Choroid plexus epithelial cell (primary cell): ENCODE results near the gene MADCAM1.

ENCODE experiments used
- DNase-seq: peaks from one replicate; pipeline ENCODE4 v3.0.0-alpha.2; 2010; ENCODE audit warnings: low read depth
- H3K4me3 ChIP-seq: 2 replicates; pipeline ENCODE4 v1.5.1; 2011; ENCODE audit warnings: low read depth, mild to moderate bottlenecking, control low read depth, low read length, moderate library complexity
- CTCF ChIP-seq: conservative IDR thresholded peaks from 2 replicates; pipeline ENCODE4 v1.5.1; 2011; ENCODE audit warnings: low read depth, mild to moderate bottlenecking, control low read depth, inconsistent platforms, low read length, moderate library complexity

The MADCAM1 gene

GRCh38 chr19:522726-523125 lies 26.4 kb downstream of the MADCAM1 start:
- DNase-seq, result no peak
- TF ChIP-seq CTCF, result no peak
- H3K4me3 ChIP-seq, result no peak overlapping the region

- TF ChIP-seq CTCF, result no peak
- DNase-seq, result no peak
- no peak overlapping the region for H3K4me3 ChIP-seq
These were observed 27.9 kb downstream of the MADCAM1 start for GRCh38 chr19:524062-524674.

GRCh38 chr19:525029-525428 lies 28.7 kb downstream of the MADCAM1 start:
- TF ChIP-seq CTCF, result no peak
- H3K4me3 ChIP-seq, result no peak overlapping the region
- DNase-seq, result no peak

- no peak for DNase-seq
- no peak for TF ChIP-seq CTCF
- H3K4me3 ChIP-seq, result no peak overlapping the region
These were observed 29.7 kb downstream of the MADCAM1 start for GRCh38 chr19:525857-526419.

DNA sequence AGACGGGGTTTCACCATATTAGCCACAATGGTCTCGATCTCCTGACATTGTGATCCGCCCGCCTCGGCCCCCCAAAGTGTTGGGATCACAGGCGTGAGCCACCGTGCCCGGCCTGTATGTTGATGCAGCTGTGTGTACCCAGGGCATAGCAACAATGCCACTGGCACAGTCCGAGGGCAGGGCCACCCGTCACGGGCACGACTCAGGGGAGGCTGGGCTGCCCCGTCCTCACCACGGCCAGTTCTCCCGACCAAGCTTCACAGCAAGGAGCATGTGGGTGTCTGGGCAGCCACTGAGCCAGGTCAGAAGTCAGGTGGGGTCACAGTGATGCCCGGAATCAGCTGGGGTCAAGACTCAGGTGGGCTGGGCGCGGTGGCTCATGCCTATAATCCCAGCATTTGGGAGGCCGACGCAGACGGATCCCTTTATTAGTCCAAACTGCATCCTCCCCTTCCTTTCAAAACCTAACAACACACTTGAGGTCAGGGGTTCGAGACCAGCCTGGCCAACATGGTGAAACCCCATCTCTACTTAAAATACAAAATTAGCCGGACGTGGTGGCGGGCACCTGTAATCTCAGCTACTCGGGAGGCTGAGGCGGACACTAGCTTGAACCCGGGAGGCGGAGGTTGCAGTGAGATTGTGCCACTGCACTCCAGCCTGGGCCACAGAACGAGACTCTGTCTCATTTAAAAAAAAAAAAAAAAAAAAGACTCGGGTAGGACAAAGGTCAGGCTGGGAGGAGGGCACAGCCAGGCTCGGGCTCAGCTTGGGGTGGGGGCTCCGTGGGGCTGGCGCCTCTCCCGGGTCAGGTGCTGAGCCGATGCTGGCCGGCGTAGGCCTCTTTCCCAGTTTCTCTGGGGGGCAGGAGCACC lies 34.1 kb downstream of the MADCAM1 start:
- no peak for DNase-seq
- peak overlapping the region; percentile 86 for H3K4me3 ChIP-seq
- TF ChIP-seq CTCF, result no peak

DNA sequence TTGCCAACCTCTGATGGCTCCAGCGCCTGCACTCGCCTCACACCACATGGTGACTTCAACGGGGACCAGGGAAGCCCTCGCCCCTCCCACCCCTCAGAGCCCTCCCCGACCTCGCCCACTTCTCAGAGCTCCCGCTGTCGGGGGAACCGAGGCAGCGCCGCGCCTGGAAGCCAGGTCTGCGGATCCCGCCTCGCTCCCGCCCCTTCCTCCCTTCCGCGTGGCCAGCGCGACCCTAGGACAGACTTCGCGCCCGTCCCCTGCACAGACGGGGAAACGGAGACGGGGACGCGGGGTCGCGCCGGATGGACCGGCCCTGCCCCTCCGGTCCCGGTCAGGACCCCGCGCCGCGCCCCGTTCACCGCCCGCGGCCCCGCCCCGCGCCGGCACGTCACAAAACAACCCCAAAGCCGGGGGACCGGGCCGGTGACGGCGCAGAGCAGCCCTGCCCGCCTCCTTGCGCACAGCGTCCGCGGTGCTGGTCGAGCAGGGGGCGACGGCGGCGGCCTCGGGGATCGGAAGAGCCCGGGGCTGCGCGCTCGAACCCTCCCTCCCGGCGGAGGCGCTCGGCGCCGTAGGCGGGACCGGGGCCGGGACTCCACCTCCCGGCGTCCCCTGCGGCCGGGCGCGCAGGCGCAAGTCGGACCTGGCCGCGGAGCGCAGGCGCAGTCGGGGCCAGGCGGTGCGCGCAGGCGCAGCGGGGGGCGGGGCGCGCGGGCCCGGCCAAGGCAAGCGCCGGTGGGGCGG lies 34.9 kb downstream of the MADCAM1 start:
- peak; percentile 81 for DNase-seq

More for the DNA sequence above, 34.9 kb downstream of the MADCAM1 start:
- TF ChIP-seq CTCF, result peak; percentile 10
- H3K4me3 ChIP-seq, result peak overlapping the region; percentile 86
